Measurements from ENCODE around the gene ZSCAN29.

DNA sequence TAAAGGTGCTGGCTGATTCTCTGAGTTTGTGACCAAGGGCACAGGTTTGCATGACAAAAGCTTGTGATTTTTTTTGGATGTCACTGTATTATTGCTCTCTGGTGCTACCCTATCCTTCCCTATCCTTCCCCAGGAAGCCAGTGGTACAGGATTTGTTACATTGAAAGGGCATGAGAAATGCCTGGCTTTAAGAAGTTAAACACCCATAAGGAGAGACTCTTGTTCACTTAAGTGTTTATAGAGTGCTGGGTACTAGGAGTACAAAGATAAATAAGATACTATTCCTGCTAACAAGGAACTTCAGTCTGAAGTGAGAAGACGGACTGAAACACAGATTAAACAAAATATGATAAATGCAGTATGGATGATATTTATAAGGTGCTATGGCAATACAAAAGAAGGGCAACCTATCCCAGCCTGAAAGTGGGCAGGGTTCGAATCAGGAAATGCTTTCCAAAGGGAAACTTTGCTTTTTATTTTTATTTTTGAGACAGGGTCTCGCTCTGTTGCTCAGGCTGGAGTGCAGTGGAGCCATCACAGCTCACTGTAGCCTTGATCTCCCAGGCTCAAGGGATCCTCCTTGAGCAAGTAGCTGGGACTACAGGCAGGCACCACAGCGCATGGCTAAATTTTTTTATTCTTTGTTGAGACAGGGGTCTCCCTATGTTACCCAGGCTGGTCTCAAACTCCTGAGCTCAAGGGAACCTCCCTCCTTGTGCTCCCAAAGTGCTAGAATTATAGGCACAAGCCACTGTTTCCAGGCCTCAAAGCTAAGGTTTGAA, 51.7 kb downstream of the ZSCAN29 start:
- TF ChIP-seq, protein P1, sequence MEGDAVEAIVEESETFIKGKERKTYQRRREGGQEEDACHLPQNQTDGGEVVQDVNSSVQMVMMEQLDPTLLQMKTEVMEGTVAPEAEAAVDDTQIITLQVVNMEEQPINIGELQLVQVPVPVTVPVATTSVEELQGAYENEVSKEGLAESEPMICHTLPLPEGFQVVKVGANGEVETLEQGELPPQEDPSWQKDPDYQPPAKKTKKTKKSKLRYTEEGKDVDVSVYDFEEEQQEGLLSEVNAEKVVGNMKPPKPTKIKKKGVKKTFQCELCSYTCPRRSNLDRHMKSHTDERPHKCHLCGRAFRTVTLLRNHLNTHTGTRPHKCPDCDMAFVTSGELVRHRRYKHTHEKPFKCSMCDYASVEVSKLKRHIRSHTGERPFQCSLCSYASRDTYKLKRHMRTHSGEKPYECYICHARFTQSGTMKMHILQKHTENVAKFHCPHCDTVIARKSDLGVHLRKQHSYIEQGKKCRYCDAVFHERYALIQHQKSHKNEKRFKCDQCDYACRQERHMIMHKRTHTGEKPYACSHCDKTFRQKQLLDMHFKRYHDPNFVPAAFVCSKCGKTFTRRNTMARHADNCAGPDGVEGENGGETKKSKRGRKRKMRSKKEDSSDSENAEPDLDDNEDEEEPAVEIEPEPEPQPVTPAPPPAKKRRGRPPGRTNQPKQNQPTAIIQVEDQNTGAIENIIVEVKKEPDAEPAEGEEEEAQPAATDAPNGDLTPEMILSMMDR (conservative IDR thresholded peaks at IDR 0.05), result no peak
- no peak for TF ChIP-seq ZFX (IDR thresholded peaks at IDR 0.05)
